ENCODE results near the gene NTN3.
"Not testable (repeated sequence)": the region's sequence is repeated elsewhere in the genome, so short reads cannot be mapped to it uniquely, and the experiment has no call there.

The NTN3 gene

DNA sequence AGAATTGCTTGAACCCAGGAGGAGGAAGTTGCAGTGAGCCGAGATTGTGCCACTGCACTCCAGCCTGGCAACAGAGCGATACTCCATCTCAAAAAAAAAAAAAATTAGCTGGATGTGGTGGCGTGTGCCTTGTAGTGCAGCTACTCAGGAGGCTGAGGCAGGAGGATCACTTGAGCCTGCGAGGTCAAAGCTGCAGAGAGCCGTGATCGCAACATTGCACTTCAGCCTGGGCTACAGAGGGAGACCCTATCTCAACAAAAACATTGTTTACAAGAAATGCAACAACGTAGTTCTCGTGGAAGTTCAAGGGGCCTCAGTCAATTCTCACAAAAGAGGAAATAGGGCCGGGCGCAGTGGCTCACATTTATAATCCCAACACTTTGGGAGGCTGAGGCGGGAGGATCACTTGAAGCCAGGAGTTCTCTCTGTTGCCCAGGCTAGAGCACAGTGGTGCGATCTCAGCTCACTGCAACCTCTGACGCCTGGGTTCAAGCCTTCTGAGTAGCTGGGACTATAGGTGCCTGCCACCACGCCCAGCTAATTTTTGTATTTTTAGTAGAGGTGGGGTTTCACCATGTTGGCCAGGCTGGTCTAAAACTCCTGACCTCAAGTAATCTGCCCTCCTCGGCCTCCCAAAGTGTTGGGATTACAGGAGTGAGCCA lies 29.8 kb upstream of the NTN3 start:
- not testable (repeated sequence) for DNase-seq (ENCODE audit: low read depth in 2 of 2)

DNA sequence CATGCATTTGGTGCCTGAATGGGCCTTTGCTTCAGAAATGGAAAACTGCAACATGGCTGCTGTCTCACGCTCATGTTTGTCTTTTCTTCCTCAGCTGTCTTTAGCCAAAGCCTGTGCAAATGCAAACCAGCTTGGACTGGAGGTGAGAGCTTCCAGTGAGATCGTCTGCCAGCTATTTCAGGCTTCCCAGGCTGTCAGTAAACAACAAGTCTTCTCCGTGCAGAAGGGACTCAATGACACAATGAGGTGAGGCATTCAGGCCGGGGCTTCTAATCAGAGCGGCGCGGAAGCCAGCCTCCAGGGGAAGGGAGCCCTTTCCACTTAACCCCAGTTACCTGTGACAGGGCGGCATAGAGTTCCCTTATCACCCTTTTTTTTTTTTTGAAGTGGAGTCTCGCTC lies 27.5 kb upstream of the NTN3 start:
- no peak for DNase-seq (ENCODE audit: low read depth in 2 of 2)

DNA sequence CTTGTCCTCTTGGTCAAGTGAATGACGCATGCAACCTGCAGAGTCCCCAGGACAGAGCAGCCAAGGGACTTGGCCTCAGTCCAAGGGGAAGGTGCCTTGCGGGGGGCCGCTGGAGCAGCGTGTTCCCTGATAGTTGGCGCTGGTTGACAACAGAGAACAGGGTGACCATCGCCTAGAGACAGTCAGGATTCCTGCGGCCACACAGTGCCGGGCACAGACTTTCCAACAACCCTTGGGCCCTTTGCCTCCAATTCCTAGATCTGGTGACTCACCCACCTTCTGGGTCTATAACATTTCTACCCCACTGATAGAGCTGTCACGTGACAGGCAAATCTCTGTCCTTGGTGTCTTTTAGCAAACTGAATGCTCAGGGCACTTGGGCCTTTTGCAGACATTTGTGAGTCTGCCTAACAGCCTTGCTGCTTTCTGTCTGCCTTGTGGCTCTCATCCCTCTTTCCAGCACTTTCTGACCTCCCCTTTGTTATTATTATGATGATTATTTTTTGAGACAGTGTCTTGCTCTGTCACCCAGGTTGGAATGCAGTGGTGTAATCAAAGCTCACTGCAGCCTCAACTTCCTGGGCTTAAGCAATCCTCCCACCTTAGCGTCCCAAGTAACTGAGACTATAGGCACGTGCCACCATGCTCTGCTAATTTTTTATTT lies 23.0 kb upstream of the NTN3 start:
- DNase-seq (ENCODE audit: low read depth in 2 of 2), result no peak

DNA sequence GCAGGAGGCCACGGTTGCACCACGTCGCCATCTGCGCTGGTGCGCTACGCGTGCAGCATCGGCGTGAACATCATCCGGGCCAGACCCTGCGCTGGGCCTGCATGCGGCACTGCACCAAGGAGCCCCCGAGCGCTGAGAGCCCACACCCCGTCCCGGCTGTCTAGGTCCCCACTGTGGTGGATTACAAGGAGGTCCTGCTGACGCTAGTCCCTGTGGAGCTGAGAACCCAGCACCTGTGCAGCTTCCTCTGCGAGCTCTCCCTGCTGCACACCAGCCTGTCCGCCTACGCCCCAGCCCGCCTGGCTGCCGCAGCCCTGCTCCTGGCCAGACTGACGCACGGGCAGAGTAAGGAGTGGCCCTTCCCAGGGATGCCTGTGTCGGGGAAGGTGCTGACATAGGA lies 22.0 kb upstream of the NTN3 start:
- no peak for DNase-seq (ENCODE audit: low read depth in 2 of 2)

DNA sequence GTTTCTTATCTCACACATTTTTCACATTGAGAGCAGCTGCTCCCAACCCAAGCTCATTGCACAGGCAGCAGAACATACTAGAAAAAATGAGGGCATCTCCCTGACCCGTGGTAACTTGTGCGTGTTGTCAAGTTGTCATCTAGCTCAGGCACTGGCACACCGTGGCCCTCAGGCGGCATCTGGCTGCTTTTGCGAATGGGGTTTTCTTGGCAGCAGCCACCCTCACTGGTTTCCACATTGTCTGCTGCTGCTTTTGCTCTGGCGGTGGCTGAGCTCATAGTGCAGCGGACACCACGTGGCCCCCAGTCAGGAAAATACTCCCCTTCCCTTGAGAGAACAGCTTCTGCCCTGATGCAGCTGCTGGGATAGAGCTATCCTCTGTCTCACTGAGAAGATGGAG lies 20.6 kb upstream of the NTN3 start:
- no peak for DNase-seq (ENCODE audit: low read depth in 2 of 2)

DNA sequence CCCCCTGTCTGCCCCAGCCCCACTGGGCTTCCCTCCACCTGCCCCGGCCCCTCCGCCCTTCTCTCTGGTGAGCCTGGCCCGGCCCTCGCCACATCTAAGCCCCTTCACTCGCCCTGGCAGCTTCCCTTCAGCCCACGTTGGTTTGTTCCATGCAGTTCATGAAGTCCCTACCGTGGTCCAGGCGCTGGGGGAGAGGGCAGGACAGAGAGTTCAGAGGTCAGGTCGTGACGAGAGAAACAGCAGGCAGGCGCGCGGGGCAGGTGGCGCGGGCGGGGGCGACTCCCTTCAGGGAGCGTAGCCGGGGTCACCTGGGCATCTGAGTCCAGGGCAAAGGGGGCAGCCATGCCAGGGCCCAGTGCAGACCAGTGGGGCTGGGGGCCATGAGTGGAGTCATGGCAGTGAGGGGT lies 20.1 kb upstream of the NTN3 start:
- no peak for DNase-seq (ENCODE audit: low read depth in 2 of 2)

DNA sequence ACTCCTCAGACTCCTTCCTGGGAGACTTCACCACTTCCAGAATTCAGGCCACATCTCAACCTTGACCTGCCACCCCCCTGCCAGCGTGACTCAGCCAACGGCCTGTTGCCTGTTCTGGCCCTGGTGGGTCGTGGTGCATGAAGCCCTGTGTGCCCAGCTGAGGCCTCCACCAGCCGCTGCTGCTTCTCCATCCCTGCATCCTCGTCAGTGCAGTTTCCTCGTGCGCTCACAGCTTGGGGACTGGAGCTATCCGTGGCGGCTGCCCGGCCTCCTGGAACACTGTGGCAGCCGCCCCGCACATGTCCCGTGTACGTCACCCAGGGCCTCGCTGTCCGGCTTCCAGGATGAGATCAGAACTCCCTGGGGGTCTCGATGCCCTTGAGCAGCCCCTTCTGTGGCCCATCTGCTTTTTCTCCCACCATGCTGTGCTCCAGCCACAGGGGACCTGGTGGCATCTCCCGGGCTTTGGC lies 19.2 kb upstream of the NTN3 start:
- no peak for DNase-seq (ENCODE audit: low read depth in 2 of 2)

DNA sequence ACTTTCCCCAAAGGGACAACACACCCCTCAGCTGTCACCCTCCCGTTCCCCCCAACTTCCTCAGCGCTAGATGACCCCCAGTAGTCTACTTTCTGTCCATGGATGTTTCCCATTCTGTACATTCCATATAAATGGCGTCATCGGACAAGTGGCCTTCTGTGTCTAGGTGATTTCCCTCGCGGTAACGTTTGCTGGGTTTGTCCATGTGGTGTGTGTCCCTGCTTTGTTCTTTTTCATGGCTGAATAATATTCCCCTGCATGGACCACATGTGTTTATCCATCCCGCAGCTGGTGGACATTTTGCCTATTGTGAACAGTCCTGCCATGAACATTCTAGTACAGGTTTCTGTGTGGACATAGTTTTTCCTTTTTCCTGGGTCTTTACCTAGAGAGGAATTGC lies 18.4 kb upstream of the NTN3 start:
- no peak for DNase-seq (ENCODE audit: low read depth in 2 of 2)

DNA sequence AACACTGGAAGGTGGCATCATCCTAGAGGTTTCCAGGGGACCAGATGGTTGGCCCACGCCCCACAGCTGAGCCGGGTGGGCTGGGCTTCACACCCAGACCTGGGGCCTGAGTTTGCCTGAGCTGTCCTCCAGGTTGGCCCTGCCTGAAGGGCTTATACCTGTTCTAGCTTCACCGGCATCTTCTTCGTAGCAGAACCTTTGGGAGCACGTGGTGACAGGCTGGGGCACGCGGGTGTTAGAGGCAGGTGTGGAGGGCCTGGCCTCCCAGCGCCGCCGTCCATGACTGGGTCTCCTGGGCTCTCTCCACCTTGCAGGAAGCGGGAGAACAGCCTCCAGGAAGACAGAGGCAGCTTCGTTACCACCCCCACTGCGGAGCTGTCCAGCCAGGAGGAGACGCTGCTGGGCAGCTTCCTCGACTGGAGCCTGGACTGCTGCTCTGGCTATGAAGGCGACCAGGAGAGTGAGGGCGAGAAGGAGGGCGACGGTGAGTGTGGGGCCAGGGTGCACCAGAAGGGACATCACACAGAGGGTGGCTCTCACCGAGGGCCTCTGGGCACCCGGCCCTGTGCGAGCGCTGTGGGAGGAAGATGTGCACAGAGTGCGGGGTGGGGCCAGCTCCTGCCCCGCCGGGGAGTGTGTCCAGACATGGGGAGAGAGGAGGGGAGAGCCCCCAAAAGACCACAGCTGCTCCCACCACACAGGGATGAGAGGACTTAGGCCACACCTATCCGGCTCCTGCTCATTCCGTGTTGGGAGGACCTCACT lies 15.8 kb upstream of the NTN3 start:
- DNase-seq (ENCODE audit: low read depth in 2 of 2), result no peak

DNA sequence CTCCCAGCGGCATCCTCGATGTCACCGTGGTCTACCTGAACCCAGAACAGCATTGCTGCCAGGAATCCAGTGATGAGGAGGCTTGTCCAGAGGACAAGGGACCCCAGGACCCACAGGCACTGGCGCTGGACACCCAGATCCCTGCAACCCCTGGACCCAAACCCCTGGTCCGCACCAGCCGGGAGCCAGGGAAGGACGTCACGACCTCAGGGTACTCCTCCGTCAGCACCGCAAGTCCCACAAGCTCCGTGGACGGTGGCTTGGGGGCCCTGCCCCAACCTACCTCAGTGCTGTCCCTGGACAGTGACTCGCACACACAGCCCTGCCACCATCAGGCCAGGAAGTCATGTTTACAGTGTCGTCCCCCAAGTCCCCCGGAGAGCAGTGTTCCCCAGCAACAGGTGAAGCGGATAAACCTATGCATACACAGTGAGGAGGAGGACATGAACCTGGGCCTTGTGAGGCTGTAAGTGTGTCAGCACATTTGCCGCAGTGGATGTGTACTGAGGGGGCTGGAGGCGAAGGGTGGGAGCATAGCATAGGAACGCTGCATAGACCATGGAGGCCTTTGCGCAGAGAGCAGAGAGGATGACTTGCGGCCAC lies 14.4 kb upstream of the NTN3 start:
- DNase-seq (ENCODE audit: low read depth in 2 of 2), result no peak

DNA sequence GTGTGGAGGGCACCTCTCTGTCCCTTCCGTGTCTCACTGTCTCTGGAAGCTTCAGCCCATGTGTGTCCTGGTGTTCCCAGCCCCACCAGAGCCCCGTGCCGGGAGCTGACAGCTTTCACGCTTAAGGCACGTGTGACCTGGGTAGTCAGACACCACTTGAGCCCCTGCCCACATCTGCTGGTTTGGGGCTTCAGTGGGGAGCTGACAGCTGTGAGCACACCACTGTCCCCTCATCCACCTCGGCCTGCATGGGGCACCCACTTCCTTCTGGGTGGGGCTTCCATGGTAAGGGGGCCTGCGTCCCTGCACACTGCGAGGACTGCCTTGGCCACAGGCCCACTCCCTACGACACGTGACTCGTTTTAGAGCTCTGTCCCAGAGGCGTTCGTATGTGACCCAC lies 13.8 kb upstream of the NTN3 start:
- DNase-seq (ENCODE audit: low read depth in 2 of 2), result no peak

DNA sequence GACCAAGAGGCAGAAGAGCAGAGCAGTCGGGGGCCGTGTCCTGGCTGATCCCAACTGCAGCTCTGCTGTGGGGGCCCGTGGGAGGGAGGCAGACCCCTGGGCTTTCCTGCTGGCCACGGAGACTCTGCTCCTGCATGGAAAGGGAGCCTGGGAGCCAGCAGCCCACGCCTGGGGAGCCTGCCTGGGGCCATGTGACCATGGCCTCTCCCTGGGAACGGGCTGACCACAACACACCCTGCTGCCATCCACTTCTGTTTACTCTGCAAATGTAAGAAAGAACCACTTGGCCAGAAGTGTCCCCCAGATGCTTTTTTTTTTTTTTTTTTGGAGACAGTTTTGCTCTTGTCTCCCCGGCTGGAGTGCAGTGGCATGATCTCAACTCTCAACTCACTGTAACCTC lies 13.2 kb upstream of the NTN3 start:
- DNase-seq (ENCODE audit: low read depth in 2 of 2), result no peak

DNA sequence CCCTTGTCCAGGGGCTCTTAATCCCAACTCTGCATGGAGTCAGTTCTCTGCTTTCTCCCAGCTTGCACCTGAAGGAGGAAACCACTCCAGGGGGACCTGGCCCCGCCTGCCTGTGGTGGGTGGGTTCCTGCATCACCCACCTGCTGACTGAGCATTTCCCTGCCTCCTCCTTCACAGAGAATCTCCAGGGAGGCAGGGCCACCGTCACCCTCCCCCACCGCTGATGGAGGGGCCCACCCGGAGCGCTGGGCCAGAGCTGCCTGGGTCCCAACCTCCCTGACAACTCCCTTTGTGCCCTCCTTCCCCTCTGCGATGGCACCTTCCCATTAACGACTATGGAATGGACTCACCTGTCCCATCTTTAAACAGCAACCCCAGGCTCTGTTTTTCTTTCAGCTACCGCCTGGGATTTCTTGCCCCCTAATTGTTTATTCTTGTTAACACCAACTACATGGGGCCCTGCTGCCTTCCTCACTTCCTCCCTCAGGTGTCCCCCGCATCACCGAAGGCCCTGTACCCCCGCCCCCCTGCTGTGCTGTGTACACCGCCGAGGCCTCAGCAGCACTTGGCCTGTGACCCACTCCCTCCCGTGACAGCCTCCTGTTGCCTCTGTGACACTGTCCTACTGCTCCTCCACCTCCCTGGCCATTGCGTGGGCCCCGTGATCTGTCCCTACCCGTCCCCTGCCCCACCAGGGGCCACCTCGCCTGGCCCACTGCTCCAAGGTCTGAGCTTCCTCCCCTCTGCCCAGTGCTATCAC lies 12.0 kb upstream of the NTN3 start:
- no peak for DNase-seq (ENCODE audit: low read depth in 2 of 2)

DNA sequence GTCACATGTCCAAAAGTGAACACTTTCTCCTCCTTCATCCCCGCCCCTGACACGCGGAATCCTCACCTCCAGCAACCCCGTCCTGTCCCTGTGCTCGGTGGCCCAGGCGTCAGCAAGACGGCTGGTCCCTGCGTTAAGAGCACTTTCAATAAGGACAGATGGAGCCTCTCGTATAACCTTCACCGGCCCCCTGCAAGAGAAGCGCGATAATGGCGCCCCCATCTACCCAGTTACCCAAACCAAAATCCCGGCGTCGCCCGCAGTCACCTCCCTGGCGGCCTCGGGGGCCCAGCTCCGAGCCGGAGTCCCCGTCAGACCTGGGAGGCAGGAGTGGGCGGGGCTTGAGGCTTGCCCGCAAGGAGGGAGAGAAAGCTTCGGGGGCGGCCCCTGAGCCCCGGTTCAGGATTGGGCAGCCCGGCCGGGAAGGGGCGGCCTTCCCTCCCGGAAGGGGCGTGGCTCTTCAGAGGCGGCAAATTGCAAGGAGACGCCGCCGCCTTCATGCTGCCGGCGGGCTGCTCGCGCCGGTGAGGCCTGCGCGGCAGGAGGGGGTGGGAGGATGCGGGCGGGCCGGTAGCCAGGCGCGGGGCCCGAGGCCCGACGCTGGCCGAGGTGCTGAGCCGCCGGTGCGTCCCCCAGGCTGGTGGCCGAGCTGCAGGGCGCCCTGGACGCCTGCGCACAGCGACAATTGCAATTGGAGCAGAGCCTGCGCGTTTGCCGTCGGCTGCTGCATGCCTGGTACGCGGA lies 11.3 kb upstream of the NTN3 start, which contains the start of gene TEDC2:
Gene TEDC2 (plus strand): TSS at position 463 of the 744 bp plus-strand sequence. CDS start 36 bp downstream, at position 499.
- peak; percentile 95 to 98 for DNase-seq (ENCODE audit: low read depth in 2 of 2)

DNA sequence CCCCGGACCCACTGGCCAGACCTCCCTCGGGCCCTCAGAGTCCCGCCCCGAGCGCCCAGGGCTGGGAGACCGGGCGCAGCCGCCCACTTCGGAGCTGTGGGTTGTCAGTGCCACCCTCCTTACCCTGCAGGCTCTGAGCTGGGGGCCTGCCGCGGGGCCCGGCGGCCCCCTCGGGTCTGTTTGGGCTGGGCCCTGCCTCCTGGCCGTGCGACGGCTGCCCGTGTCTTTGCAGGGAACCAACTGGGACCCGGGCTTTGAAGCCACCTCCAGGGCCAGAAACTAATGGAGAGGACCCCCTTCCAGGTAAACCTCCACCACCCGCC lies 10.7 kb upstream of the NTN3 start:
- no peak for DNase-seq (ENCODE audit: low read depth in 2 of 2)

DNA sequence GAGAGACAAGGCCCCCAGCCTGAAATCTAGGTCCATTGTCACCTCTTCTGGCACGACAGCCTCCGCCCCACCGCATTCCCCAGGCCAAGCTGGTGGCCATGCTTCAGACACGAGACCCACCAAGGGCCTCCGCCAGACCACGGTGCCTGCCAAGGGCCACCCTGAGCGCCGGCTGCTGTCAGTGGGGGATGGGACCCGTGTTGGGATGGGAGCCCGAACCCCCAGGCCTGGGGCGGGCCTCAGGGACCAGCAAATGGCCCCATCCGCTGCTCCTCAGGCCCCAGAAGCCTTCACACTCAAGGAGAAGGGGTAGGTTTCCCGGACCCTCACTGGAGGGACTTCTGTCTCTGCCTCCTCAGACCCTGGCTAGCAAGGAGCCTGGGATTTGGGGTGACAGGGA lies 10.2 kb upstream of the NTN3 start:
- no peak for DNase-seq (ENCODE audit: low read depth in 2 of 2)

DNA sequence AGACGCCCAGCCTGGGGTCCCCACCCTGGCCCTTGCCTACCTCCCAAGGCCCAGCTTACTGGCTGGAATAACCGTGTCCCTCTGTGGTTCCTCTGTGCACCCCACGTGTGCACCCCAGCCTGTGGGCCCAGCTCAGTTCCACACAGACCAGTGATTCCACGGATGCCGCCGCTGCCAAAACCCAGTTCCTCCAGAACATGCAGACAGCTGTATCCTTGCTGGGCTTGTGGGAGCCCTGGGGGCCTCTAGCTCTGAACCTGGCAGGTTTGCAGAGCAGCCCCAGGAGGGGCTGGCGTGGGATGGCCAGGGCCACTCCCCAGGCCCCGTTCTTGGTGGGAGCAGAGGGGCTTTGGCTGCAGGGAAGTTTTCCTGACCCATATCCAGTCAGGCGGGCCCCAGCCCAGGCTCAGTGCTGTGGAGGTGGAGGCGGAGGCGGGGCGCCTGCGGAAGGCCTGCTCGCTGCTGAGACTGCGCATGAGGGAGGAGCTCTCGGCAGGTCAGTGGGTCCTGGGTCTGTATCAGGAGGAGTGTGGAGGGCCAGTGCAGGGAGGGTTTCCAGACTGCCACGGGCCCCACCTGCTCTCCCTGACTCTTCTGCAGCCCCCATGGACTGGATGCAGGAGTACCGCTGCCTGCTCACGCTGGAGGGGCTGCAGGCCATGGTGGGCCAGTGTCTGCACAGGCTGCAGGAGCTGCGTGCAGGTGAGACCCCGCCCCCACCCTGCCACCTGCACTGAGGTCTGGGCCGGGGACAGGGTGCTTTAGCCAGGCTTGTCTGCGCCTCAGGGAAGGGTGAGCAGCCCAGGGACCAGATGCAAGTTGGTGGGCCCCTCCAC lies 8.8 kb upstream of the NTN3 start:
- DNase-seq (ENCODE audit: low read depth in 2 of 2), result no peak

DNA sequence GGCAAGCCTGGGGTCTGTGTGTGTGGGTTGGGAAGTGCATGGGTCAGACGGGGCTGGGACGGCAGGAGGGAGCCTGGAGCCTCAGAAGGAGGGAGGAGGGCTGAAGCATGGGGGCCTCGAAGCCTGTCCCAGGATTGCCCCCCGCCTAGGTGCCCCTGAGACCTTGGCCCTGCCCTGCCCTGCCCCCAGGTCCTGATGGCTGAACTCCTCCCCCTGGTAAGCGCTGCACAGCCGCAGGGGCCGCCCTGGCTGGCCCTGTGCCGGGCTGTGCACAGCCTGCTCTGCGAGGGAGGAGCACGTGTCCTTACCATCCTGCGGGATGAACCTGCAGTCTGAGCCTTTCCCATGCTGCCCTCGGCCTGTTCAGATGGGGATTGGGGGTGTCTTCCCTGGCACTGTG lies 6.8 kb upstream of the NTN3 start:
- no peak for DNase-seq (ENCODE audit: low read depth in 2 of 2)

DNA sequence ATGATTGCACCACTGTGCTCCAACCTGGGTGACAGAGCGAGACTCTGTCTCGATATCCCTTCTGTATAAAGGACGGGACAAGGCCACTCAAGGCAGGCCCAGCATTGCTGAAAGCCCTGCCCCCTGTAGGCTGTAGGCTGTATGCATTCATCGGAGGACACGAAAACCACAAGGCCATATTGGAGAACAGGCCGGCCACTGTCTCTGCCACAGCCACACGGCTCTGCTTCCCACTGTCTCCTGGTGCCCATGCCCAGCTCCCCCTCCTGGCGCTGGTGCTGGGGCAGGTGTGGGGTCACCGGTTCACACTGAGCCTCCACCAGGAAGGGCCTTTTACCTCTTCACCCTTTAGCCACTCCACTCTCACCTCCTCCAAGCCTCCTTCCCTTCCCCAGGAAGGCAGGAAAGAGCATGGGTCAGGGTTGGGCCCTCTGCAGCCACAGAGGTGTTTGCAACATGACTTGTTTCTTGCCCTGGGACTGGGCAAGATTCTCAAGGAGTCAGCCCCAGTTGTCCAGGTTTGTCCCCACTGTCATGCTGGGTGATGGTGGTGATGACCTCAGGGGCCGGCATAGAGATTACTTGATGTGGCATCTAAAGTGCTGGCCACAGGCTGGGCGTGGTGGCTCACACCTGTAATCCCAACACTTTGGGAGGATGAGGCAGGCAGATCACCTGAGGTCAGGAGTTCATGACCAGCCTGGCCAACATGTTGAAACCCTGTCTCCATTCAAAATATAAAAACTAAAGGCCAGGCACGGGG lies 5.3 kb upstream of the NTN3 start:
- DNase-seq (ENCODE audit: low read depth in 2 of 2), result no peak
